Loucy (cell line): Measurements from ENCODE around the gene GRB10.

Experiments used
- CTCF ChIP-seq: fragments of 200-600 bp; sonication (generic); conservative IDR thresholded peaks from 2 replicates; pipeline ENCODE4 v1.5.1; 2014; ENCODE audit warnings: mild to moderate bottlenecking, antibody characterized with exemption, low read length
- EZH2phosphoT487 ChIP-seq: fragments of 200-600 bp; IDR thresholded peaks from 2 replicates; pipeline ENCODE4 v1.6.1; 2018; ENCODE audit warnings: antibody characterized with exemption, mild to moderate bottlenecking, moderate library complexity, borderline replicate concordance

DNA sequence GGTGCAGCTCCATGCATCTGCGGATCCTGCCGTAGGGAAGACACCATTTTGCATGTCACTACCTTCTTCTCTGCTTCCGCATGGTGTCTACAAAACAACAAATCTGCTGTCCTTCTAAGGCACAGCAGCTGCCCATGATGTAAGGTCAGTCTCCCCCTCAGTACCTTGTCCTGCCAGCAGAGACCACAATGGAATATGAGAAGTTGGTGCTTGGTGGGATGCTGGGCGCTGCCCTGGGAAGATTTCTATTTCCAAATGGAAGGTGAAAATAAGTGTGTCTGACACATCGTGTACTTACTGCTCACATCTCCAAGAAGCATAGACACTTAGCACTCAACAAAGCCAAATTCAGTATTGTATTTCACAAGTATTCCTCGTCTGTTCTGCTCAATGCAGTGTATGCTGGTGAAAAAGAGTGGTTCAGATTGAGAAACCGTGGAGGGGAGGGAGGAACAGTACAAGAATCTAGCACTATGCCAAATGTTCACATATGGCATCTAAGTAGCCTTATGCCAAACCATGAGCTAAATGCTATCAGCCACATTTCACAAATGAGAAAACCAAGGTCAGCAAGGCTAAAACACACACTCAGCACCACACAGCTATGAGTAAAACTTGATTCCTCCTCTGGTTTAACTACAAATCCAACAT, 95.0 kb downstream of the GRB10 start:
- TF ChIP-seq CTCF (no peak), EZH2phosphoT487 (no peak)
